Activated effector memory CD4-positive, alpha-beta T cell treated with Interleukin-2 at 50 U/mL for 16 hours (primary cell): Measurements from ENCODE around the gene HK2.

Experiments used
- DNase-seq: peaks from one replicate; pipeline ENCODE4 v3.0.0-alpha.2; 2020

The HK2 gene

DNA sequence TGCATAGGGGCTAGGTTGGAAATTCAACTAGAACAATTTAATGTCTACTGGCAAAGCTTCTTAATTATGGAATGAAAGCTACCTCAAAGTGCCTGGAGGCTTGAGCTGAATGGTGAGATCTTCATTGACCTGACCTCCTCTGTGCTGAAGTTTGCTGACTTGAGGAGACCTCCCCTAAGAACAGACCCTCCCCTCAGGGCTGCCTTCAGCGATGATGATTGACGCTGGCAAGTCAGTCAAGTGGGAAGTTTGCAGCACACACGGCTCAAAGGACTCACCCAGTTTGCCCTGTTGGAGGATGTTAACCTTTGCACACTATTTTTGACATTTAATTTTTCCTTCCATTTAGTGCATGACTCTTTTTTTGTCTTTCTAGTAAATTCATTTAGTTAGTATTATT is 107.4 kb downstream of the HK2 start:
- no peak for DNase-seq

- no peak for DNase-seq
These were observed 108.3 kb downstream of the HK2 start for GRCh38 chr2:74942263-74942662.
